Activated CD8-positive, alpha-beta T cell treated with anti-CD3 and anti-CD28 coated beads, Interleukin-2, amount 10 ng/mL, durations not matched to agents 7 days and 5 days (primary cell): ENCODE measurements around the gene PCDH15. TPM values are rescaled to one million over a fixed set of nuclear protein-coding genes. Genes with fewer than 3 reads are reported as not detected.

Experiments used
- ATAC-seq: fragments of 150-1000 bp; cut with Tn5 transposase; one replicate; pipeline ENCODE4 v1.10.0; 2021; ENCODE audit warnings: moderate library complexity
- CTCF ChIA-PET: fragments of 350-600 bp; sonication (Branson Sonifier 250); formaldehyde crosslinking; loops from one replicate; lab custom pipeline; 2021; ENCODE audit warnings: antibody characterized with exemption; lab: Charles Lee
- POLR2A ChIA-PET: fragments of 350-600 bp; sonication (Branson Sonifier 250); formaldehyde crosslinking; loops from one replicate; lab custom pipeline; 2021; ENCODE audit warnings: antibody characterized with exemption; lab: Charles Lee
- DNase-seq: peaks from one replicate; pipeline ENCODE4 v3.0.0-alpha.2; 2020
- H3K27ac Mint-ChIP-seq: one replicate; pipeline ENCODE4 v1.8.0; 2021; ENCODE audit warnings: mild to moderate bottlenecking, mixed read lengths
- H3K27me3 Mint-ChIP-seq: one replicate; pipeline ENCODE4 v1.8.0; 2021; ENCODE audit warnings: low read depth, mixed read lengths
- H3K36me3 Mint-ChIP-seq: one replicate; pipeline ENCODE4 v1.8.0; 2021; ENCODE audit warnings: low read depth, mixed read lengths
- H3K4me1 Mint-ChIP-seq: one replicate; pipeline ENCODE4 v1.8.0; 2021; ENCODE audit warnings: low read depth, mixed read lengths
- H3K4me3 Mint-ChIP-seq: one replicate; pipeline ENCODE4 v1.8.0; 2021; ENCODE audit warnings: mild to moderate bottlenecking, mixed read lengths
- H3K9me3 Mint-ChIP-seq: one replicate; pipeline ENCODE4 v1.8.0; 2022; ENCODE audit warnings: mixed read lengths; ENCODE audit not compliant: insufficient read depth
- total RNA-seq, 2 experiments: library from RNA; stranded (reverse); gene quantifications; one replicate each; pipeline ENCODE4 v1.2.3, GENCODE V29; 2021

The PCDH15 gene
- total RNA-seq, 2 experiments from 2014 or later, result not detected

DNA sequence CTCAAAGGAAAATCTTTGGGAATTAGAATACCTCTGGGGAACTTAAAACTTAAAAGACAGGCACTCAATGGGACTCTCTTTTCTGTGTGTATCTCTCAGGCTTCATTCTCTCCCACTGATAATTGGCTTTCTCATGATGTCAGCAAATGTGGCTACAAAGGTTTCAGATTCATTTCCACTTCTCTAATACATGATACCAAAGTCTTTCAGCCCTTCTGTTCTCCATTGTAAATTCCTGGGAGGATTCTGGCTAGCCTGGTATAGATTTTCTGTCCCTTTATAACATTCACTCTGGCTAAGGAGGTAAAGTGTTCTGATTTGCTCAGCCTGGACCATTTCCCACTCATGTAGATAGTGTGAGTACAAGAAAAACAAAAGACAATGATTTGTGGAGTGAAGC lies 606.2 kb downstream of the PCDH15 start:
- Mint-ChIP-seq H3K4me3 (no peak overlapping the region), H3K27me3 (no peaks in the 10 kb centered on the region), H3K4me1 (no peaks in the 10 kb centered on the region), H3K27ac (no peak overlapping the region), H3K9me3 (peaks cover 3% of the 10 kb centered on the region), H3K36me3 (no peaks in the 10 kb centered on the region)
- no peak for DNase-seq
- ChIA-PET CTCF (no interaction called here), POLR2A (no interaction called here)
- no peak for ATAC-seq

DNA sequence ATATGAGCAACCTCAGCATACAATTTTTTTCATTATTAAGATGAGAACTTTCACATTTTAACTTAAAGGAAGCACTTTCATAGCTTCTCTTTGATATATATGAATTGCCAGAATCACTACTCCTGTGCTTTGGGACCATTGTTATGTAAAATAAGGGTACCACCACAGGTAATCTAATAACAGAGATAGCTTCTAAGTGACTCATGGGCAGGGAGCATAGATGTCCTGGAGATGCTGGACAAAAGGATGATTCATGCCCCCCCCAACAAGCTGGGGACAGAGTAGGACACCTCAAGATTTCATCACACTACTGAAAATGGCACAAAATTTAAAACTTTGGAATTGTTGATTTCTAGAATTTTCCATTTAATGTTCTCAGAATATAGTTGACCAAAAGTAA lies 641.1 kb downstream of the PCDH15 start:
- Mint-ChIP-seq H3K4me3 (no peak overlapping the region), H3K36me3 (no peaks in the 10 kb centered on the region), H3K27ac (no peak overlapping the region), H3K4me1 (no peaks in the 10 kb centered on the region), H3K27me3 (no peaks in the 10 kb centered on the region), H3K9me3 (peaks cover 11% of the 10 kb centered on the region)
- CTCF ChIA-PET, result no interaction called here
- ATAC-seq (no peak), DNase-seq (no peak)
- POLR2A ChIA-PET, result no interaction called here

DNA sequence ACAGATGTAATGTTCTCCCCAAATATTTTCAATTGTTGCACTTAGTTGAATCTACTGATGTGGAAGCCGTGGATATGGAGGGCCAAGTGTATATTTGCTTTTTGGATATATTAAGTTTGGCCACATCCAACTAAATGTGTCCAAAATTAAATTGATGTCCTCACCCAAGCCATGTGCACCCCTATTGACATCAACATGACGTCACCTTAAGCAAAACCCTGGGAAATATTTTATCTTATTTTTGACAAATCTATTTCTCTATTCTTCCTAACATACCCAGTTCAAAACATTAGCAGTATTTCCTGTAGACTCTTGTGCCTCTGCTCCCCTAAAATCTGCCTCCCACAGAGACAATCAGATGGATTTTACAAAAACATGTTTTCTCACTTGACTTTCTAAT lies 652.5 kb downstream of the PCDH15 start:
- no peak for ATAC-seq

DNA sequence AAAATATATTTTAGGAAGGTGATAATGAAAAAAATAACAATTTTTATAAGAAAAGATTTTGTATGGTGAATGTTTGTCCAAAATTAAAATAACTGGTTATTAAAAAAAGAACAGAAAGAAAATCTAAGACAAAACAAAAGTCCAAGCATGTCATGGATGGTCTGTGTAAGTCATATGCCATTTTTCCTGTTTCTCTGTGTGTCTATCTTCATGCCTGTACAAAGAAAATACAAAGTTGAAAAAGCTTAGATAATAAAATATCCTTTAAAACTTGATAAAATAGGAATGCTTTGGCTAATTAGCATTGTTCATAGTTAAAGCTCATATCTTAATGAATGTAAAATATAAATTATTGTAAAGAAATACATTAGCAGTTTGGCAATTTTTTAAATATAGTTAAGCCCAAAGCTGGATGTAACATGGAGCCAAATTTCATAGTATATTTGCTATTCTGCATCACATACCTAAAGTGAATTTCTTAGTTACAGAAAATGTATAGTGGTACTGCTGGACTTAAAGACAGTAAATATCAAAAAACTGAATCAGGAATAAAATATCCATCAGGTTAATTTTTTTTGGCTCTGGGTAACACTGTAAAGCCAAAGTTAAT lies 661.1 kb downstream of the PCDH15 start:
- ATAC-seq (no peak), DNase-seq (no peak)
- ChIA-PET POLR2A (no interaction called here), CTCF (no interaction called here)
- Mint-ChIP-seq H3K36me3 (no peaks in the 10 kb centered on the region), H3K4me3 (no peak overlapping the region), H3K27ac (no peak overlapping the region), H3K9me3 (peaks cover 27% of the 10 kb centered on the region), H3K4me1 (no peaks in the 10 kb centered on the region), H3K27me3 (no peaks in the 10 kb centered on the region)

More for the DNA sequence above, 652.5 kb downstream of the PCDH15 start:
- CTCF ChIA-PET, result no interaction called here
- DNase-seq, result no peak
- H3K27me3 Mint-ChIP-seq, result no peaks in the 10 kb centered on the region
- H3K4me3 Mint-ChIP-seq, result no peak overlapping the region
- POLR2A ChIA-PET, result no interaction called here
- H3K27ac Mint-ChIP-seq, result no peak overlapping the region
- H3K4me1 Mint-ChIP-seq, result no peaks in the 10 kb centered on the region
- H3K9me3 Mint-ChIP-seq, result peaks cover 5% of the 10 kb centered on the region
- H3K36me3 Mint-ChIP-seq, result no peaks in the 10 kb centered on the region

DNA sequence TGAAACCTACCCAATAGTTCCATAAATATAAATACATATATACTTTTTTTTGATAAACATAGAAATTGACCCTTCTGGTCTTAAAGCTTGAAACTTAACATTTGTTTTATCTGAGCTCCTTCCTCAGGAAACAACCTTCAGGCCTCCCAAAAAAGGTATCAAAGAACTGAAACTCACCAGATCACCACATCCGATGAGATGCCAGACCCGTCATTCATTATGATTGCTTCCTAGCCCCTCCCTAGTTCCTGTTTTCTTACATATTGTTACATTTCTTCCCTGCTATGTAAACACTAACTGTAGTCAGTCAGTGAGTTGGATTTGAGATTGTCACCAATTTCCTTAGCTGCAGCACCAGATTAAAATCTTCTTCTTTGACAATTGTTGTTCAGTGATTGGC lies 663.6 kb downstream of the PCDH15 start:
- H3K36me3 Mint-ChIP-seq, result no peaks in the 10 kb centered on the region
- ChIA-PET CTCF (no interaction called here), POLR2A (no interaction called here)
- H3K9me3 Mint-ChIP-seq, result peaks cover 22% of the 10 kb centered on the region
- H3K27ac Mint-ChIP-seq, result no peak overlapping the region
- H3K4me3 Mint-ChIP-seq, result no peak overlapping the region
- H3K4me1 Mint-ChIP-seq, result no peaks in the 10 kb centered on the region
- ATAC-seq, result no peak
- DNase-seq, result no peak
- no peaks in the 10 kb centered on the region for H3K27me3 Mint-ChIP-seq

DNA sequence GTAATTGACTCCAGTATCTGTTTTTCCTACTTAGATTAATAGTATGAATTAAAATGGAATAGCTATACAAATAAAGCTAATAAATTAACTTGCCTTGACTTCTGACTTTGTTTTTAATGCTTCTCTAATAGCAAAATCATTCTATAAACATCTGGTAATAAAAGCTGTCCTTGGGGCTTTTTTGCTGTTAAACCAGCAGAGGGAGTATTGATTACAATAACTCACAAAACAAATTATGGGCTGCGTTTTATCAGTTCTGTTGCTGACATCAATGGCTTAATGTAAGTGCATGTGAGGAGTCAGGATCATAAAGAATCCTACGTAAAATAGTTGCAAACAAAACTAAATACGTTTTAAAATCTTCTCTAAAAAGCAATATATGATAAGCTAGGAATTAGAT lies 667.8 kb downstream of the PCDH15 start:
- Mint-ChIP-seq H3K4me3 (no peak overlapping the region), H3K36me3 (no peaks in the 10 kb centered on the region), H3K4me1 (no peaks in the 10 kb centered on the region), H3K9me3 (peaks cover 21% of the 10 kb centered on the region), H3K27me3 (no peaks in the 10 kb centered on the region), H3K27ac (no peak overlapping the region)
- ChIA-PET POLR2A (no interaction called here), CTCF (no interaction called here)
- DNase-seq (no peak), ATAC-seq (no peak)

DNA sequence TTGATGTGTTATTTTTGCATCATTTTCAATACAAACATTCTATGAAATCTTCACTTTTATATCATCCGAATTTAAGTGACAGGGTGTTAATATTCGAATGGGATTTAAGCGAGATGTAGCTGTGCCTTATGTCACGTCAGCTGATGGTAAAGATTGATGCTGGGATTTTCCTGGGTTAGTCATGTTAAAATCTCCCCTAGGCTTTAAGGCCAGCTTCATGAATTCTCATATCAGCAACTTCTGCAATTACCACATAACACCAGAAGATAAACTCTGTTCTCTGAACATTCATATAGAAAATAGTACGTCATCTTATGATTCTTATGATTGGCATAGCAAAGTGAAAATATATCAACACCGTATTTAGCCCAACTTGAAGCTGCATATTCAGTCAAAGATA lies 669.2 kb downstream of the PCDH15 start:
- Mint-ChIP-seq H3K4me1 (no peaks in the 10 kb centered on the region), H3K36me3 (no peaks in the 10 kb centered on the region), H3K27ac (no peak overlapping the region), H3K9me3 (peaks cover 13% of the 10 kb centered on the region), H3K4me3 (no peak overlapping the region), H3K27me3 (no peaks in the 10 kb centered on the region)
- ChIA-PET POLR2A (no interaction called here), CTCF (no interaction called here)
- no peak for ATAC-seq
- no peak for DNase-seq

DNA sequence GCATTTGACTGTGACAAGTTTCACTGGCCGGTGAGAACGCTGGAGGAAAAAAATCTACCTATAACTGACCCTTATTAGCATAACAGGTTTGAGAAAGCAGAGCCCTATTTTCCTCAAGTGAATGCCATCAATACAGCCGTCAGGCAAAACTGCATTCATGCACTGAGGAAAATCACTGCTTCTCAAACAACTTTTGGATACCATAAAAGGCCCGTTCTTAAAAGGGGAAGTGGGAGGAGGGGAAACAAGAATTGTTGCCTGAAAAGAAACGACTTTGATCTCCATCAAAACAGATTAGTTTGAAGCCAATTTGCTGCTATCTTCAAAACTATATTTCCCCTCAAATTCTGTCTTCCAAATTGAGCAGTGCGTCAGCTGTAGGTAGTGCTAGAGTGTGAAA lies 670.6 kb downstream of the PCDH15 start:
- POLR2A ChIA-PET, result no interaction called here
- Mint-ChIP-seq H3K27me3 (no peaks in the 10 kb centered on the region), H3K4me3 (no peak overlapping the region), H3K4me1 (no peaks in the 10 kb centered on the region), H3K27ac (no peak overlapping the region), H3K36me3 (no peaks in the 10 kb centered on the region), H3K9me3 (peaks cover 9% of the 10 kb centered on the region)
- DNase-seq, result no peak
- no peak for ATAC-seq
- CTCF ChIA-PET, result no interaction called here

DNA sequence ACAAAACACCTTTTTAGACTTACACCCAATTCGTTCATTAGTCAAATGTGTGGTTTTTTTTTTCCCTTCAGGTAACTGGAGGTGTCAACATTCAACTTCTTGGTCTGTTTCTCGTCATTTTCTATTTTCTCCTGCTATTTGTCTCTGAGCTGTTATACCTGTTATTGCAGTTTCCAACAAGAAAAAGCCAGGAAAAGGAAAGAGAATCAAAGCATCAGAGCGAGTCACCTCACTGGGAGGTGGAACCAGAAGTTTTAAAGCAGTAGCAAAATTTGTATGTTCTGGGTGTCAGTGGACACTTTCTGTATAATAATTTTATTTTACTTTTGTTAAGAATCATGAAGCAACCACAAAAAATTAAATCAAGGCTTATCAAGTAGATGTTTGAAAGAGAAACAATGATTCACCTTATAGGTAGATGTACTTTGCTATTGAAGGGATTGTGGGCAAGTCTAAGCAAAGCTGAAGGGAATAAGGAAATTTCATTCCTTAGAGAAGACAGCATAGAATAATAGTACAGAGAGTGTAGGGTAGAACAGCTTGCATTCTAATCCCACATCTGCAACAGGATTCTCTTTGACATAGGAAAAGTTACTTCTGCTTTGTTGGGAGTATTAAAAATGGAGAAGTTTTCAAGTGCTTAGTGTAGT lies 675.8 kb downstream of the PCDH15 start:
- Mint-ChIP-seq H3K27me3 (no peaks in the 10 kb centered on the region), H3K9me3 (peaks cover 8% of the 10 kb centered on the region), H3K4me3 (no peak overlapping the region), H3K4me1 (no peaks in the 10 kb centered on the region), H3K36me3 (no peaks in the 10 kb centered on the region), H3K27ac (no peak overlapping the region)
- DNase-seq, result no peak
- ChIA-PET POLR2A (no interaction called here), CTCF (no interaction called here)
- no peak for ATAC-seq

DNA sequence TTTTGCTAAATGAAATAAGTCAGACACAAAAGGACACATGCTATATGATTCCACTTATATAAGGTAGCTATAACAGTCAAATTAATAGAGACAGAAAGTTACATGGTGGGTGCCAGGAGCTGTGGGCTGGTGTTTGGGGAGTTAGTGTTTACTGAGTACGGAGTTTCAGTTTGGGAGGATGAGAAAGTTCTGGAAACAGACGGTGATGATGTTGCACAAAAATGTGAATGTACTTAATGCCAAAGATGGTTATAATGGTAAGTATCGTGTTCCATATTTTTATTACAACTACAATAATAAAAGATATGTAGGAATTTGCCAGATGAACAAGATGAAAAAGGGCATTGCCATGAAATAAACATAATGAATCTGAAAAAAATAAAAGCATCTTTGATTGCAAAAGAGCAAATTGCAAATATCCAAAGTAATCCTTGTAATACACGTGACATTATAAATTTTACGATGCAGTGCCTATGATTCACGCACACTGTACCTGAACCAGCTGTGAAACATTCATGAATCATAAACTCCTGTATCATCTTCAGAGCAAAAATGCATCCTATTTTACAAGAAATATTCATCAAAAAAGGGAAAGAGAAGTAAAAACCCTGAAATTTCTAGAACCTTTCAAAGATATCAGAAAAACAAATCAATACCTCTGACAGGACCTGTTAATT lies 676.7 kb downstream of the PCDH15 start:
- Mint-ChIP-seq H3K4me1 (no peaks in the 10 kb centered on the region), H3K36me3 (no peaks in the 10 kb centered on the region), H3K9me3 (no peaks in the 10 kb centered on the region), H3K27ac (no peak overlapping the region), H3K4me3 (no peak overlapping the region), H3K27me3 (no peaks in the 10 kb centered on the region)
- ChIA-PET POLR2A (no interaction called here), CTCF (no interaction called here)
- no peak for ATAC-seq
- DNase-seq, result no peak

DNA sequence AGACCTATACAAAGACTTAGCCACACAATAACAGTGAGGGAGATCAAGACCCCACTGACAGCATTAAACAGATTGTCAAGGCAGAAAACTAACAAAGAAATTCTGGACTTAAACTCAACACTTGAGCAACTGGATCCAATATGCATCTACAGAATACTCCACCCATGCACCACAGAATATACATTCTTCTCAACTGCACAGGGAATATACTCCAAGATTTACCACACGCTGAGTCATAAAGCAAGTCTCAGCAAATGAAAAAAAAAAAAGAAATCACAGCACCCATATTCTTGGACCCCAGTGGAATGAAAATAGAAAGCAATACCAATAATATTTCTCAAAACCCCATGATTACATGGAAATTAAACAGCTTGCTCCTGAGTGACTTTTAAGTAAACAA lies 680.2 kb downstream of the PCDH15 start:
- Mint-ChIP-seq H3K4me3 (no peak overlapping the region), H3K27ac (no peak overlapping the region), H3K36me3 (no peaks in the 10 kb centered on the region), H3K27me3 (no peaks in the 10 kb centered on the region), H3K4me1 (no peaks in the 10 kb centered on the region), H3K9me3 (peaks cover 4% of the 10 kb centered on the region)
- ChIA-PET CTCF (no interaction called here), POLR2A (no interaction called here)
- ATAC-seq (no peak), DNase-seq (no peak)

DNA sequence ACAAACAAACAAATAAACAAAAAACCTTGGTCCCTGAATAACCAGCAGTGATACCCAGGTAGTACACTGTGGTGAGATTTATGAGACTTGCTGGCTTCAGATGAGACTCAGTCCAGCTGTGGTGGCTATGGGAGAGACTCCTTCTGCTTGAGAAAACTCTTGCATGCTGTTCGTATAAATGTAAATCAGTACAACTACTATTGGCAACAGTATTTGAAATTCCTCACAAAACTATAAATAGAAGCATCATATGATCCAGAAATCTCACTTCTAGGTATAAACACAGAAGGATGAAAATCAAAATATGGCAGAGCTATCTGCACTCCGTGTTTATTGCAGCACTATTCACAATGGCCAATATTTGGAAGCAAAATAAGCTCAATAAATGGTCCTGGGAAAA lies 692.1 kb downstream of the PCDH15 start:
- no peak overlapping the region for H3K4me3 Mint-ChIP-seq
- ChIA-PET CTCF (no interaction called here), POLR2A (no interaction called here)
- H3K4me1 Mint-ChIP-seq, result no peaks in the 10 kb centered on the region
- no peaks in the 10 kb centered on the region for H3K9me3 Mint-ChIP-seq
- ATAC-seq (no peak), DNase-seq (no peak)
- H3K27me3 Mint-ChIP-seq, result no peaks in the 10 kb centered on the region
- no peaks in the 10 kb centered on the region for H3K36me3 Mint-ChIP-seq
- no peak overlapping the region for H3K27ac Mint-ChIP-seq
